Activated CD4-positive, CD25-positive, alpha-beta regulatory T cell treated with anti-CD3 and anti-CD28 coated beads, Interleukin-2, amount 50 U/mL, for 72 hours (primary cell): ENCODE measurements around the gene TLE6.
"Not testable (repeated sequence)": the region's sequence is repeated elsewhere in the genome, so short reads cannot be mapped to it uniquely, and the experiment has no call there.

Experiments
- DNase-seq: peaks from one replicate; pipeline ENCODE4 v3.0.0; 2021

TLE6 gene

GRCh38 chr19:2977001-2977745 is at the start of gene TLE6:
TLE6 (plus strand) TSS chr19:2977564; CDS start chr19:2978234, 670 bp downstream.
- peak; percentile 94 for DNase-seq

DNA sequence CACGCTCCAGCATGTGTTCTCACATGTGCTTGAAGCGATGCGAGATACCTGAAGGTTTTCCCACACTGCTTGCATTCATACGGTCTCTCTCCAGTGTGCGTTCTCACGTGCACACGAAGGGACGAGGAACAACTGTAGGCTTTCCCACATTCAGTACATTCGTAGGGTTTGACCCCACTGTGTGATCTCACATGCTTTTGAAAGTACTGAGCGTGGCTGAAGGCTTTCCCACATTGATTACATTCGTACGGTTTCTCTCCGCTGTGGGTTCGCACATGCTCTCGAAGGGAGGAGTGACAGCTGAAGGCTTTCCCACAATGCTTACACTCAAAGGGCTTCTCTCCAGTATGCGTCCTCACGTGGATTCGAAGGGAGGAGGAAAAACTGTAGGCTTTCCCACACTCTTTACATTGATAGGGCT is 43.9 kb upstream of the TLE6 start:
- DNase-seq, result no peak

- DNase-seq, result not testable (repeated sequence)
Measured at GRCh38 chr19:2935863-2936262, 41.5 kb upstream of the TLE6 start.

GRCh38 chr19:2942928-2943640 is 34.3 kb upstream of the TLE6 start:
- DNase-seq, result no peak

DNA sequence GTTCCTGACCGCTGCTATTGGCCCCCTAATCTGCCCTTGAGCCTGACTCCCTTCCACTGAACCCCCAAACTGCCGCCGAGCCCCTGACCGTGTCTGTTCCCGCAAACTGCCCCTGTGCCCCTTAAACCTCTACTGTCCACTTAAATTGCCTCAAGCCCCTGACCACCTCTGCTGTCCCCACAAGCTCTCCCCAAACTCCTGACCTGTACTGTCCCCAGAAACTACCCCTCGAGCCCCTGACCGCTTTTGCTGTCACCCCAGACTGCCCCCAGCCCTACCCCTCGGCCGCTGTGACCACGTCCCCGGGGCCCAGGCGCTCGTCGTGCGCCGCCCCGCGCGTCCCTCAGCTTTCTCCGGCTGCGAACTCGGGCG is 33.0 kb upstream of the TLE6 start:
- DNase-seq, result no peak

GRCh38 chr19:2944775-2945574 is 32.4 kb upstream of the TLE6 start, which contains the start of gene ZNF77:
ZNF77 (minus strand) TSS chr19:2944971; CDS start chr19:2944840, 131 bp downstream.
- DNase-seq, result peak; percentile 98

GRCh38 chr19:2945575-2946184 is 31.7 kb upstream of the TLE6 start:
- no peak for DNase-seq

GRCh38 chr19:2949939-2950285 is 27.5 kb upstream of the TLE6 start:
- no peak for DNase-seq

GRCh38 chr19:2950286-2951124 is 26.9 kb upstream of the TLE6 start:
- peak; percentile 100 for DNase-seq

DNA sequence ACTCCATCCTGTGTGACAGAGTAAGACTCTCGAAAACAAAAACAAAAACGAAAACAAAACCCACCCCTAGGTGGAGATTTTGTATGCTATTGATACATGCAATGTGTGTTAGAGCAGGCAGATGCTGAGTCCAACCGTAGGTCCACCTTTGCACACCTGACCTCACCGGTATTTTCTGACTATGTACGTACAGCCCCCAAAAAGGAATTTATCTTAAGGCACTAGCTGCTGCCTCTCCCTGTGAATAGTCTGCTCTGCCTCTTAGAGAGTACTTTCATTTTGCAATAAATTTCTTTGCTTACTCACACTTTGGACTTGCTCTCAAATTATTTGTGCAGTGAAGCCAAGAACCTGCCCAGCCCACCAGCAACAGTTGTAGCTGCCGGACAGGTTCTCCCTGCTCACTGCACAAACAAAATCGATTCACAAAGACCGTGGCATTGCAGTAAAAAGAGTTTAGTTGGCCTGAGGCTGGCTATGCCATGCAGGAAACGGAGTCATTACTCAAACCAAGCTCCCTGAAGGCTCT is 24.3 kb upstream of the TLE6 start:
- DNase-seq, result no peak

- no peak for DNase-seq
Measured at GRCh38 chr19:2957160-2957559, 20.2 kb upstream of the TLE6 start.

DNA sequence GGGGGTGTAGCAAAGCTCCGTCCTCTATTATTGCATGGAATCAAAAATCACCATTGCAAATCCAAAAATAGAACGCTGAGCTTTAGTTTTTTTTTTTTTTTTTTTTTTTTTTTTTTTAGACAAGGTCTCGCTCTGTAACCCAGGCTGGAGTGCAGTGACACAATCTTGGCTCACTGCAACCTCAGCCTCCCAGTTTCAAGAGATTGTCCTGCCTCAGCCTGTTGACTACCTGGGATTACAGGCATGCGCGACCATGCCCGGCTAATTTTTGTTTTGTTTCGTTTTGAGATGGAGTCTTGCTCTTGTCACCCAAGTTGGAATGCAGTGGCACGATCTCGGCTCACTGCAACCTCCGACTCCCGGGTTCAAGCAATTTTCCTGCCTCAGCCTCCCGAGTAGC is 17.2 kb upstream of the TLE6 start:
- no peak for DNase-seq

- no peak for DNase-seq
Measured at GRCh38 chr19:2962018-2962670, 15.2 kb upstream of the TLE6 start.

- no peak for DNase-seq
Measured at GRCh38 chr19:2963122-2963521, 14.2 kb upstream of the TLE6 start.

GRCh38 chr19:2963631-2964030 is 13.7 kb upstream of the TLE6 start:
- not testable (repeated sequence) for DNase-seq

DNA sequence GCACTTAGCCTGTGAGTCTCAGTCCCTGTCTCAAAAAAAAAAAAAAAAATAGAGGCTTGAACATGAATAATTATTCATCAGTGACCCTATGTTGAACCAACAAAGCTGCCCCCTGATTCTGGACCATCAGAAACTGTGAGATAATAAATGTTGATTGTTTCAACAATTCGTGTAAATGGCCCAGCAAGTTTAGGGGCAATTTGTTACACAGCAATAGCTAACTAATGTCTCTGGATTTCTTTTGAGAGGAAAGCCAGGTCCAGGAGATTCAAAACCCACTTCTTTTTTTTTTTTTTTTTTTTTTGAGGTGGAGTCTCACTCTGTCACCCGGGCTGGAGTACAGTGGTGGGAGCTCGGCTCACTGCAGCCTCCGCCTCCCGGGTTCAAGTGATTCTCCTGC is 12.5 kb upstream of the TLE6 start:
- no peak for DNase-seq

DNA sequence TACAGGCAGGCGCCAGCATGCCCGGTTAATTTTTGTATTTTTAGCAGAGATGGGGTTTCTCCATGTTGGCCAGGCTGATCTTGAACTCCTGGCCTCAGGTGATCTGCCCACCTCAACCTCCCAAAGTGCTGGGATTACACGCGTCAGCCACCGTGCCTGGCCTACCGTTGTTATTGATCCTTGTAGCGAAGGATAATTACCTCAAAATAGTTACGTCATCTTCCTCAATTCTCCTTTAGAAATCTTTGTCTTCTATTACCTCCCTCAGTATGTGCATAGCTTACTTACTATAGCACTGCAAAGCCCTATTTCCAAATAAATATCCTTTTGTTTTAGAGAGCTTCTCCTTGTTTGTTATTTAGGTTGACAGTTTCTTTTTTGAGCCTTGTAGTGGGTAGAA is 9.4 kb upstream of the TLE6 start:
- DNase-seq, result no peak

DNA sequence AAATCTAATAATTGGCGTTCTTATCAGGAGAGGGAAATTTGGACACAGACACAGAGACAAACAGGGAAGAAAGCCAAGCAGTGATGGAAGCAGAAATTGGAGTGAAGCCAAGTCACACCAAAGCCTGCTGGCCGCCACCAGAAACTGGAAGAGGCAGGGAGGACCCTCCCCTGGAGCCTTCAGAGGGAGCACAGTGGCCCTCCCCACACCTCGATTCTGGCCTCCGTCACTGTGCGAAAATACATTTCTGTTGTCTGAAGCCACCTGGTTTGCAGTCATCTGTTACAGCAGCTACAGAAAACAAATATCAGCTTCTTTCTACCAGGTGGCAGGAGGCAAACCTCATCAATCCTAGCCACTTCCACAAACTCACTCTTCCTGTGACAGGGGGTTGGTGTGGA is 8.3 kb upstream of the TLE6 start:
- DNase-seq, result no peak

DNA sequence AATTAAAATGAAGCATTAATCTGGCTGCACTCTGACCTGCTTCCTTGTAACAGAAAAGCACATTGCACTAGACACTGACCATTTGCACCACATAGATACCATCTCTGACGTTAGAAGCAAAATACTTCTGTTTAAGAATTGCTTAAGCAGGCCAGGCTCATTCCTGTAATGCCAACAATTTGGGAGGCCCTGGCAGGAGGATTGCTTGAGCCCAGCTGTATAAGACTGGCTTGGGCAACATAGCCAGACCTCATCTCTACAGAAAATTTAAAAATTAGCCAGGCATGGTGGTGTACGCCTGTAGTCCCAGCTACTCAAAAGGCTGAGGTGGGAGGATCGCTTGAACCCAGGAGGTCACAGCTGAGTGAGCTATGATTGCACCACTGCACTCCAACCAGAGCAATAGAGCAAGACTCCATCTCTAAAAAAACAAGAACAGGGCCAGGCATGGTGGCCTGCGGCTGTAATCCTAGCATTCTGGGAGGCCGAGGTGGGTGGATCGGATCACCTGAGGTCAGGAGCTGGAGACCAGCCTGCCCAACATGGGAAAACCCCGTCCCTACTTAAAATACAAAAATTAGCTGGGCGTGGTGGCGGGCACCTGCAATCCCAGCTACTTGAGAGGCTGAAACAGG is 7.0 kb upstream of the TLE6 start:
- DNase-seq, result no peak

DNA sequence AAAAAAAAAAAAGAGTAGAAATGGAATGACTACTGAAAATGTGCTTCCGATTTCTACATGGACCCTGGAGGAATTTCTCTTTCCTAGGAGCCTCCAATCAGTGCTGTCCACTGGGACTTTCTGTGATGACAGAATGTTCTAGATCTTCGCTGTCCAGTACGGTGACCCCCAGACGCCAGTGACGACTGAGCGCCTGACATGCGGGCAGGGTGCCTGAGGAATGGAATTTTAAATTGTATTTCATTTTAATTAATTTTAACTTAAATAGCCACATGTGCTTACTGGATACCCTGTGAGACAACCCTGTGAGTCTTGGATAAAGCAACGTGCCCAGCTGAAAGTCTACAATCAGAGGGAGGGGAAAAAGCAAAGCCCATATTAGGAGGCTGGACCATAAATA is 4.1 kb upstream of the TLE6 start:
- no peak for DNase-seq
